Activated CD8-positive, alpha-beta T cell treated with anti-CD3 and anti-CD28 coated beads for 36 hours (primary cell): ENCODE measurements around the gene LINC01488. TPM values are rescaled to one million over a fixed set of nuclear protein-coding genes. Genes with fewer than 3 reads are reported as not detected.

Source experiments
- ATAC-seq: fragments of 200-7000 bp; cut with Tn5 transposase; one replicate; pipeline ENCODE4 v1.10.0; 2021; ENCODE audit warnings: mild to moderate bottlenecking, moderate library complexity
- CTCF ChIA-PET: fragments of 350-600 bp; sonication (Branson Sonifier 250); formaldehyde crosslinking; loops from one replicate; lab custom pipeline; 2021; ENCODE audit warnings: antibody characterized with exemption; lab: Charles Lee
- POLR2A ChIA-PET: fragments of 350-600 bp; sonication (Branson Sonifier 250); formaldehyde crosslinking; loops from one replicate; lab custom pipeline; 2021; ENCODE audit warnings: antibody characterized with exemption; lab: Charles Lee
- DNase-seq: peaks from one replicate; pipeline ENCODE4 v3.0.0-alpha.2; 2020
- H3K27ac Mint-ChIP-seq: one replicate; pipeline ENCODE4 v1.8.0; 2021; ENCODE audit warnings: mild to moderate bottlenecking, mixed read lengths
- H3K27me3 Mint-ChIP-seq: one replicate; pipeline ENCODE4 v1.8.0; 2021; ENCODE audit warnings: mixed read lengths
- H3K36me3 Mint-ChIP-seq: one replicate; pipeline ENCODE4 v1.8.0; 2021; ENCODE audit warnings: low read depth, mixed read lengths
- H3K4me1 Mint-ChIP-seq: one replicate; pipeline ENCODE4 v1.8.0; 2021; ENCODE audit warnings: low read depth, mixed read lengths
- H3K4me3 Mint-ChIP-seq: one replicate; pipeline ENCODE4 v1.8.0; 2021; ENCODE audit warnings: mild to moderate bottlenecking, moderate library complexity, mixed read lengths
- H3K9me3 Mint-ChIP-seq: one replicate; pipeline ENCODE4 v1.8.0; 2021; ENCODE audit warnings: mixed read lengths
- CTCF ChIP-seq: fragments of 200-600 bp; IDR thresholded peaks from one replicate; pipeline ENCODE4 v1.8.0; 2022; ENCODE audit warnings: antibody characterized with exemption, mild to moderate bottlenecking
- intact Hi-C: fragments of 100-400 bp; cut with micrococcal nuclease; formaldehyde crosslinking; loops from one replicate; pipeline ENCODE4 v1.10.0; 2022
- total RNA-seq, 2 experiments: library from RNA; stranded (reverse); gene quantifications; one replicate each; pipeline ENCODE4 v1.2.3, GENCODE V29; 2021

LINC01488 gene
- total RNA-seq, 2 experiments from 2014 or later: not detected

DNA sequence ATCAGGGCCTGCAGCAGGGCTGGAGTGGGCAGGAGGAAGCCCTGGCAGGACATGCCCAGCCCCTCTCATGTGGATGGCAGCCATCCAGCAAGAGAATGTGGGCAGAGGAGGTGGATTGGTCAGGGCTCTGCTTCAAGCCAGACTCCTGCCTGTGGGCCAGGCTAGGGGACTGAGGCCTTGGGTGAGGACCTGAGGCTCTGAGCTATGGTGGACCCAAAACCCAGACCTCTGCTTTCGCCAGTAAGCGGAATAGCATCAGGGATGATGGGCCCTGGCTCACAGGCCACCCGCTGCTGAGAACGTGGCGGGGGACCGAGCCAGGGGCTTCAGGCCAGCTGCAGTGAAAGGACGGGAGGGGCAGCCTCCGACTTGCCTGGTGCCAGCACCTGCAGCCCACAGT is 57.4 kb downstream of the LINC01488 start:
- TF ChIP-seq CTCF: no peak
- Mint-ChIP-seq H3K27me3 (peaks cover 12% of the 10 kb centered on the region), H3K9me3 (no peaks in the 10 kb centered on the region), H3K4me3 (no peak overlapping the region), H3K36me3 (no peaks in the 10 kb centered on the region), H3K27ac (no peak overlapping the region), H3K4me1 (no peaks in the 10 kb centered on the region)
- POLR2A ChIA-PET: no interaction called here
- ATAC-seq: no peak
- intact Hi-C loops: no loop called here
- CTCF ChIA-PET: no interaction called here
- DNase-seq: no peak

- ChIA-PET POLR2A (no interaction called here), CTCF (no interaction called here)
- no peak overlapping the region for H3K4me3 Mint-ChIP-seq
- no peak for TF ChIP-seq CTCF
- H3K27ac Mint-ChIP-seq: no peak overlapping the region
- no peaks in the 10 kb centered on the region for H3K4me1 Mint-ChIP-seq
- DNase-seq (no peak), ATAC-seq (no peak)
- peaks cover 19% of the 10 kb centered on the region for H3K27me3 Mint-ChIP-seq
- intact Hi-C loops: no loop called here
- no peaks in the 10 kb centered on the region for H3K9me3 Mint-ChIP-seq
- H3K36me3 Mint-ChIP-seq: no peaks in the 10 kb centered on the region
Measured at GRCh38 chr11:69539416-69540117, 58.1 kb downstream of the LINC01488 start.

GRCh38 chr11:69540118-69541000 is 58.9 kb downstream of the LINC01488 start:
- peaks cover 26% of the 10 kb centered on the region for H3K27me3 Mint-ChIP-seq
- H3K36me3 Mint-ChIP-seq: no peaks in the 10 kb centered on the region

GRCh38 chr11:69541001-69541285 is 59.5 kb downstream of the LINC01488 start:
- no peak for ATAC-seq
- no peak for DNase-seq
- H3K27me3 Mint-ChIP-seq: peaks cover 28% of the 10 kb centered on the region
- no peaks in the 10 kb centered on the region for H3K9me3 Mint-ChIP-seq
- H3K27ac Mint-ChIP-seq: no peak overlapping the region
- H3K4me3 Mint-ChIP-seq: no peak overlapping the region
- no peaks in the 10 kb centered on the region for H3K36me3 Mint-ChIP-seq
- POLR2A ChIA-PET: no interaction called here
- CTCF ChIA-PET: no interaction called here
- no peaks in the 10 kb centered on the region for H3K4me1 Mint-ChIP-seq
- TF ChIP-seq CTCF: no peak
- intact Hi-C loops: no loop called here

More at GRCh38 chr11:69540118-69541000, 58.9 kb downstream of the LINC01488 start:
- intact Hi-C loops: no loop called here
- Mint-ChIP-seq H3K4me1 (no peaks in the 10 kb centered on the region), H3K27ac (no peak overlapping the region), H3K9me3 (no peaks in the 10 kb centered on the region), H3K4me3 (no peak overlapping the region)
- DNase-seq: no peak
- ChIA-PET POLR2A (no interaction called here), CTCF (no interaction called here)
- ATAC-seq: no peak
- no peak for TF ChIP-seq CTCF
